ENCODE data around the gene ECHDC3. TPM values are rescaled to one million over a fixed set of nuclear protein-coding genes. Genes with fewer than 3 reads are reported as not detected.

Gene ECHDC3
- total RNA-seq, 1 donor from 2014 or later = 1.2 TPM

- Mint-ChIP-seq H3K36me3 (ENCODE audit: unreplicated experiment) (no peaks in the 10 kb centered on the region), H3K4me3 (ENCODE audit: unreplicated experiment) (no peak overlapping the region), H3K27me3 (ENCODE audit: unreplicated experiment) (peaks cover 28% of the 10 kb centered on the region), H3K9me3 (ENCODE audit: unreplicated experiment) (no peaks in the 10 kb centered on the region), H3K27ac (ENCODE audit: unreplicated experiment) (no peak overlapping the region), H3K4me1 (ENCODE audit: unreplicated experiment) (peaks cover 2% of the 10 kb centered on the region)
- DNase-seq (ENCODE audit: extremely low spot score, unreplicated experiment) = no peak
- TF ChIP-seq CTCF (IDR thresholded peaks at IDR 0.05) = no peak
These were observed 38.9 kb downstream of the ECHDC3 start for GRCh38 chr10:11781114-11781513.

GRCh38 chr10:11782793-11783557, 40.8 kb downstream of the ECHDC3 start:
- H3K27me3 Mint-ChIP-seq (ENCODE audit: unreplicated experiment) = peaks cover 24% of the 10 kb centered on the region

GRCh38 chr10:11783558-11783865, 41.3 kb downstream of the ECHDC3 start:
- H3K4me1 Mint-ChIP-seq (ENCODE audit: unreplicated experiment) = peaks cover 5% of the 10 kb centered on the region
- no peak for TF ChIP-seq CTCF (IDR thresholded peaks at IDR 0.05)
- no peaks in the 10 kb centered on the region for H3K36me3 Mint-ChIP-seq (ENCODE audit: unreplicated experiment)
- no peak overlapping the region for H3K4me3 Mint-ChIP-seq (ENCODE audit: unreplicated experiment)
- H3K9me3 Mint-ChIP-seq (ENCODE audit: unreplicated experiment) = no peaks in the 10 kb centered on the region
- H3K27ac Mint-ChIP-seq (ENCODE audit: unreplicated experiment) = no peak overlapping the region
- peaks cover 24% of the 10 kb centered on the region for H3K27me3 Mint-ChIP-seq (ENCODE audit: unreplicated experiment)
- no peak for DNase-seq (ENCODE audit: extremely low spot score, unreplicated experiment)

More at GRCh38 chr10:11782793-11783557, 40.8 kb downstream of the ECHDC3 start:
- Mint-ChIP-seq H3K4me1 (ENCODE audit: unreplicated experiment) (peaks cover 3% of the 10 kb centered on the region), H3K4me3 (ENCODE audit: unreplicated experiment) (no peak overlapping the region), H3K27ac (ENCODE audit: unreplicated experiment) (no peak overlapping the region), H3K9me3 (ENCODE audit: unreplicated experiment) (no peaks in the 10 kb centered on the region), H3K36me3 (ENCODE audit: unreplicated experiment) (no peaks in the 10 kb centered on the region)
- no peak for DNase-seq (ENCODE audit: extremely low spot score, unreplicated experiment)
- TF ChIP-seq CTCF (IDR thresholded peaks at IDR 0.05) = peak; percentile 78

GRCh38 chr10:11787374-11787773, 45.2 kb downstream of the ECHDC3 start:
- no peaks in the 10 kb centered on the region for H3K9me3 Mint-ChIP-seq (ENCODE audit: unreplicated experiment)
- no peak overlapping the region for H3K4me3 Mint-ChIP-seq (ENCODE audit: unreplicated experiment)
- no peak overlapping the region for H3K27ac Mint-ChIP-seq (ENCODE audit: unreplicated experiment)
- peaks cover 21% of the 10 kb centered on the region for H3K27me3 Mint-ChIP-seq (ENCODE audit: unreplicated experiment)
- TF ChIP-seq CTCF (IDR thresholded peaks at IDR 0.05) = no peak
- DNase-seq (ENCODE audit: extremely low spot score, unreplicated experiment) = no peak
- peaks cover 18% of the 10 kb centered on the region for H3K4me1 Mint-ChIP-seq (ENCODE audit: unreplicated experiment)
- H3K36me3 Mint-ChIP-seq (ENCODE audit: unreplicated experiment) = no peaks in the 10 kb centered on the region

- peaks cover 16% of the 10 kb centered on the region for H3K4me1 Mint-ChIP-seq (ENCODE audit: unreplicated experiment)
- H3K27me3 Mint-ChIP-seq (ENCODE audit: unreplicated experiment) = peaks cover 22% of the 10 kb centered on the region
- no peak for TF ChIP-seq CTCF (IDR thresholded peaks at IDR 0.05)
- no peak overlapping the region for H3K4me3 Mint-ChIP-seq (ENCODE audit: unreplicated experiment)
- H3K9me3 Mint-ChIP-seq (ENCODE audit: unreplicated experiment) = no peaks in the 10 kb centered on the region
- no peak overlapping the region for H3K27ac Mint-ChIP-seq (ENCODE audit: unreplicated experiment)
- H3K36me3 Mint-ChIP-seq (ENCODE audit: unreplicated experiment) = no peaks in the 10 kb centered on the region
- DNase-seq (ENCODE audit: extremely low spot score, unreplicated experiment) = no peak
These were observed 45.7 kb downstream of the ECHDC3 start for GRCh38 chr10:11787846-11788245.
